ENCODE measurements around the gene PRKCH.

PRKCH gene

DNA sequence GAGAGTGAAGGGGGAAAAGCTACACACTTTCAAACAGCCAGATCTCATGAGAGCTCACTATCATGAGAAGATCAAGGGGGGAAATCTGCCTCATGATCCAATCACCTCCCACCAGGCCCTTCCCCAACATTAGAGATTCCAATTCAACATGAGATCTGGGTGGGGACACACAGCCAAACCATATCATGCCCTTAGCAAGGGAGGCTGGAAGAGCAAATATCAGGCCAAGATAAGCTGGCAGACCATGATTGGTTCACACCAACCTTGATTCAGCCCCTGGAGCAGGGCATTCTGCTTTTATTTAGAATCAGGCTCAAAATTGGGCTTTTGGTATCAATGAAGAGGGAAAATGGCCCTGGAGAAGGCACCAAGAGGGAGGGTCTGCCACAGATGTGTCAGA lies 137.4 kb downstream of the PRKCH start:
- no peak overlapping the region for H3K27ac ChIP-seq (ENCODE audit: extremely low read depth, low read depth, low read length)
- peaks cover 0 to 21% of the 10 kb centered on the region in 2 experiments; a peak in 1 of 3 replicates for H3K36me3 ChIP-seq (ENCODE audit: control insufficient read depth in 2 of 2, insufficient read depth in 1 of 2, low read length in 2 of 2)
- POLR2A ChIA-PET: interaction anchor here (0.6 kb wide), 1 partner anchor 107 kb away, joined by 4 read pairs; no protein-coding TSS in a partner anchor
- TF ChIP-seq EGR2 (tag by site-specific recombination; IDR thresholded peaks at IDR 0.05; ENCODE audit: low read depth) (no peak), ZNF768 (tag by site-specific recombination; IDR thresholded peaks at IDR 0.05) (no peak), ZBTB20 (tag by site-specific recombination; IDR thresholded peaks at IDR 0.05) (no peak), ZNF544 (tag by site-specific recombination; IDR thresholded peaks at IDR 0.05) (no peak), ZNF747 (tag by site-specific recombination; IDR thresholded peaks at IDR 0.05) (no peak), ZNF311 (tag by site-specific recombination; IDR thresholded peaks at IDR 0.05; ENCODE audit: borderline replicate concordance) (no peak)
- peaks cover 10% of the 10 kb centered on the region for H3K4me1 ChIP-seq (ENCODE audit: control insufficient read depth, insufficient read depth, low read length)
- H3K9me3 ChIP-seq (ENCODE audit: control insufficient read depth, insufficient read depth, low read depth, low read length): no peaks in the 10 kb centered on the region
- no peak overlapping the region for H3K4me3 ChIP-seq (ENCODE audit: low read depth, low read length)
- CTCF ChIA-PET: interaction anchor here (0.7 to 4.2 kb wide), 2 partner anchors 16 to 379 kb away, joined by 3 to 25 read pairs; no protein-coding TSS in a partner anchor

DNA sequence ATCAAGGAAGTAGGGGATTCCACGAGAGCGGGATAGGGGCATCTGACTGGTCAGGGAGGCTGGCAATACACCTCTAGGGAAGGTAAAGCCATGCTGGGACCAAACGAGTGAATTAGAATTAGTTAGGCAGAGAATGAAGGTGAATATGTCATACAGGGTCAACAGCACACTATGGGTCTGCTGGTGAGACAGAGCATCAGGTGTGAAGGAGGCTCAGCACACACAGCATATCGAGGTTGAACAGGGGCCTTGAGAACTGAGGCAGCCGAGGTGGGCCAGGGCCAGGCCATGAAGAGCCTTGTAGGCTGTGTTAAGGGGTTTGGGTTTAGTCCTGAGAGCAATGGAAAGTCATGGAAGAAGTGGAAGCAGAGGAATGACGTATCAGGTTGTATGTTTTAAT lies 137.8 kb downstream of the PRKCH start:
- no peak overlapping the region for H3K27ac ChIP-seq (ENCODE audit: extremely low read depth, low read depth, low read length)
- TF ChIP-seq, protein P1, sequence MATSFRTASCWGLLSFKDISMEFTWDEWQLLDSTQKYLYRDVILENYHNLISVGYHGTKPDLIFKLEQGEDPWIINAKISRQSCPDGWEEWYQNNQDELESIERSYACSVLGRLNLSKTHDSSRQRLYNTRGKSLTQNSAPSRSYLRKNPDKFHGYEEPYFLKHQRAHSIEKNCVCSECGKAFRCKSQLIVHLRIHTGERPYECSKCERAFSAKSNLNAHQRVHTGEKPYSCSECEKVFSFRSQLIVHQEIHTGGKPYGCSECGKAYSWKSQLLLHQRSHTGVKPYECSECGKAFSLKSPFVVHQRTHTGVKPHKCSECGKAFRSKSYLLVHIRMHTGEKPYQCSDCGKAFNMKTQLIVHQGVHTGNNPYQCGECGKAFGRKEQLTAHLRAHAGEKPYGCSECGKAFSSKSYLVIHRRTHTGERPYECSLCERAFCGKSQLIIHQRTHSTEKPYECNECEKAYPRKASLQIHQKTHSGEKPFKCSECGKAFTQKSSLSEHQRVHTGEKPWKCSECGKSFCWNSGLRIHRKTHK (tag by site-specific recombination; IDR thresholded peaks at IDR 0.05): no peak
- no peak for TF ChIP-seq GLI2 (tag by site-specific recombination; IDR thresholded peaks at IDR 0.05; ENCODE audit: borderline replicate concordance, low read depth)
- TF ChIP-seq KLF16 (tag by site-specific recombination; IDR thresholded peaks at IDR 0.05): no peak
- TF ChIP-seq, protein P2, sequence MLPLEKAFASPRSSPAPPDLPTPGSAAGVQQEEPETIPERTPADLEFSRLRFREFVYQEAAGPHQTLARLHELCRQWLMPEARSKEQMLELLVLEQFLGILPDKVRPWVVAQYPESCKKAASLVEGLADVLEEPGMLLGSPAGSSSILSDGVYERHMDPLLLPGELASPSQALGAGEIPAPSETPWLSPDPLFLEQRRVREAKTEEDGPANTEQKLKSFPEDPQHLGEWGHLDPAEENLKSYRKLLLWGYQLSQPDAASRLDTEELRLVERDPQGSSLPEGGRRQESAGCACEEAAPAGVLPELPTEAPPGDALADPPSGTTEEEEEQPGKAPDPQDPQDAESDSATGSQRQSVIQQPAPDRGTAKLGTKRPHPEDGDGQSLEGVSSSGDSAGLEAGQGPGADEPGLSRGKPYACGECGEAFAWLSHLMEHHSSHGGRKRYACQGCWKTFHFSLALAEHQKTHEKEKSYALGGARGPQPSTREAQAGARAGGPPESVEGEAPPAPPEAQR (tag by site-specific recombination; IDR thresholded peaks at IDR 0.05): no peak
- no peak for TF ChIP-seq ZNF10 (tag by site-specific recombination; IDR thresholded peaks at IDR 0.05)
- TF ChIP-seq ZSCAN23 (tag by site-specific recombination; IDR thresholded peaks at IDR 0.05): no peak
- TF ChIP-seq ZNF155 (tag by site-specific recombination; IDR thresholded peaks at IDR 0.05): no peak
- TF ChIP-seq ZNF416 (tag by site-specific recombination; IDR thresholded peaks at IDR 0.05): no peak
- ChIA-PET POLR2A (interaction anchor here (0.6 kb wide), 1 partner anchor 106 kb away, joined by 4 read pairs; no protein-coding TSS in a partner anchor), CTCF (interaction anchor here (0.7 to 4.2 kb wide), 3 partner anchors 28 to 669 kb away, joined by 4 to 25 read pairs (median 4); no protein-coding TSS in a partner anchor)
- H3K9me3 ChIP-seq (ENCODE audit: control insufficient read depth, insufficient read depth, low read depth, low read length): no peaks in the 10 kb centered on the region
- H3K4me3 ChIP-seq (ENCODE audit: low read depth, low read length): no peak overlapping the region
- peaks cover 10% of the 10 kb centered on the region for H3K4me1 ChIP-seq (ENCODE audit: control insufficient read depth, insufficient read depth, low read length)
- peaks cover 0 to 21% of the 10 kb centered on the region in 2 experiments; a peak in 1 of 3 replicates for H3K36me3 ChIP-seq (ENCODE audit: control insufficient read depth in 2 of 2, insufficient read depth in 1 of 2, low read length in 2 of 2)

DNA sequence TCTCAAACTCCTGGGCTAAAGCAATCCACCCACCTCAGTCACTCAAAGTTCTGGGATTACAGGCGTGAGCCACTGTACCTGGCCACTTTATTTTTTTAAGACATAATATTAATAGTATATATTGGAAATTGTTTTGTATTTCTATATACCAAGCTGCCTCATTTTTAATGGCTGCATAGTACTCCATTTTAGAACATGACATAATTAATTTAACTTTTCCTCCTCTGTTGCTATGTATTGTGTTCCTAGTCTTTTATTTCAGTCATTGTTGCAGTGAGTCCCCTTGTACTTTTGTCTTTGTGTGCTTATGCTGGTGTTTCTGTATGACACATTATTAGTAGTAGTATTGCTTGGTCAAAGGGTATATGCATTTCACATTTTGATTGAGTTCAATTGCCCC lies 138.7 kb downstream of the PRKCH start:
- CTCF ChIA-PET: interaction anchor here (0.6 to 3.5 kb wide), 12 partner anchors 9 to 668 kb away, joined by 3 to 67 read pairs (median 4); no protein-coding TSS in a partner anchor

More for the DNA sequence above, 138.7 kb downstream of the PRKCH start:
- H3K27ac ChIP-seq (ENCODE audit: extremely low read depth, low read depth, low read length): no peak overlapping the region
- H3K4me3 ChIP-seq (ENCODE audit: low read depth, low read length): no peak overlapping the region
- H3K9me3 ChIP-seq (ENCODE audit: control insufficient read depth, insufficient read depth, low read depth, low read length): no peaks in the 10 kb centered on the region
- TF ChIP-seq GFI1B (tag by site-specific recombination; IDR thresholded peaks at IDR 0.05) (no peak), ZNF146 (tag by site-specific recombination; IDR thresholded peaks at IDR 0.05) (peak; percentile 92)
- TF ChIP-seq, protein P3, sequence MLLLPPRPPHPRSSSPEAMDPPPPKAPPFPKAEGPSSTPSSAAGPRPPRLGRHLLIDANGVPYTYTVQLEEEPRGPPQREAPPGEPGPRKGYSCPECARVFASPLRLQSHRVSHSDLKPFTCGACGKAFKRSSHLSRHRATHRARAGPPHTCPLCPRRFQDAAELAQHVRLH (tag by site-specific recombination; IDR thresholded peaks at IDR 0.05): peak; percentile 57; the same call in 1 of the 2 replicates
- POLR2A ChIA-PET: no interaction called here
- H3K4me1 ChIP-seq (ENCODE audit: control insufficient read depth, insufficient read depth, low read length): peaks cover 10% of the 10 kb centered on the region
- H3K36me3 ChIP-seq (ENCODE audit: control insufficient read depth in 2 of 2, insufficient read depth in 1 of 2, low read length in 2 of 2): peaks cover 0 to 21% of the 10 kb centered on the region in 2 experiments; a peak in 1 of 3 replicates
